Measurements from ENCODE around the gene DSTN.
A peak's percentile ranks its signal among the peaks of the same experiment; 100 is the strongest.

Gene DSTN

DNA sequence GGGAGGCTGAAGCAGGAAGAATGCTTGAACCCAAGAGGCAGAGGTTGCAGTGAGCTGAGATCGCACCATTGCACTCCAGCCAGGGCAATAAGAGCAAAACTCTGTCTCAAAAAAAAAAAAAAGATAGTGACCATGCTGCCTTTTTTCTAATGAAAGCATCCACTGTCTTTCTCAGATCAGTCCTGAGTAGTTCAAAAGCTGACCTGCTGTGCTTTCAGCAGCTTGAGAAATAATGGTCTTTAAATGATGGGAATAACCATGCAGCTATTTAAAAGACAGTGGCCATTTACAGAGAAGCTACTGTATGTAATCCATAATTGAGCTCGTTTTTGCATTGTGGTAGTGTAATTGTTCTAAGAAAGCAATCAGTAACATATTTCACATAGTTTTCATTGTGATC is 36.1 kb downstream of the DSTN start:
- H3K4me3 ChIP-seq (ENCODE audit: low read length): no peak overlapping the region
- DNase-seq (ENCODE audit: low read depth, low spot score): no peak

DNA sequence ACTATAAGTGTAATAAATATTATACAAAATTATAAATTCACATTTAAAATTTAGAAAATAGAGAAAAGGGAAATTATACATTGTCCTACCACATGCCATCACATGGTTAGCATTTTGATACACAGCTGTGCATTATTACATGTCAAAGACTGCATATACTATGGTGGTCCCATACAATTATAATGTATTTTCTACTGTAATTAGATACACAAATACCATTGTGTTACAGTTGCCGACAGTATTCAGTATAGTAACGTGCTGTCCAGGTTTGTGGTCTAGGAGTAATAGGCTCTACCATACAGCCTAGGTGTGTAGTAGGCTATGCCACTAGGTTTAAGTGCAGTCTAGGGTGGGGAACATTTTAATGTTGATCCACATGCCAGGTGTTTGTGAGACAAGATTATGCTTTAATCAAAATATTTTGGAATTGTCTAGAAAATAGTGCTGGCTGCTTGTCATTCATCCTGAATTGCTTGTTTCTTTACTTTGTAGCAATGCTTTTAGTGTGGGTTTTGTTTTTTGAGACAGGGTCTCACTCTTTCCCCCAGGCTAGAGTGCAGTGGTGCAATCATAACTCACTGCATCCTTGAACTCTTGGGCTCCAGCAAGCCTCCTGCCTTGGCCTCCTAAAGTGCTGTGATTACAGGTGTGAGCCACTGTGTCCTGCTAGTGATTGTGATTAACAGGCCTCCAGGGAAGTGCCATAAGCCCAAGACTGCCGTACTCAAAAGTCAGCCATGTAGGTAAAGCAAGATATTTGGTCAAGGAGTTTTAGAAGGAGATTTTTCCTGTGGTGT is 39.0 kb downstream of the DSTN start:
- no peak for DNase-seq (ENCODE audit: low read depth, low spot score)
- no peak overlapping the region for H3K4me3 ChIP-seq (ENCODE audit: low read length)

DNA sequence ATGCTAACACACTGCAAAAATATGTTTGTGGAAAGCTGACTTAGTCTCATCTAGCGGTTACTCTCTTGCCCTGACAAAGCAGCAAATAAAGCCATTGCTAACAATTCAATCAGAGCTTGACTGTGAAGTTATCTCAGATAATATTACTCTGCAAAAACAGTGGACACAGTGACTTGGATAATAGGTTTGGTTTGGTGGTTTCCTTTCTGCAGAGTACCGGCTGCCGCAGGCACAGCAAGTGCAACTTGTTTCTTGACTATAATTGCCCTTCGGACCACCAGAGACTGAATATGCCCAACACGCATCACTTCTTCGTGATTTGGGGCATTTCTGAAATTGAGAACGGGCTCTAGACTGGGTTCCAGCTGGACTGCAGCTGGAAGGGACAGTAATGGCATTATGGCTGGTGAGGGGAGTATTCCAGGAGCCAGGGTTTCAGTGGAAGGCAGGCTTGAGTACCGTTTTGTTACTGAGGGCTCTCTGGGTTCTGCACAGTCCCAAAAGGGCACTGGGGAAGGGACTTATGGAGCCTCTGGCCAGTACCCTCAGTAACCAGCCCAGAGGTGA is 40.0 kb downstream of the DSTN start:
- no peak overlapping the region for H3K4me3 ChIP-seq (ENCODE audit: low read length)
- DNase-seq (ENCODE audit: low read depth, low spot score): no peak

DNA sequence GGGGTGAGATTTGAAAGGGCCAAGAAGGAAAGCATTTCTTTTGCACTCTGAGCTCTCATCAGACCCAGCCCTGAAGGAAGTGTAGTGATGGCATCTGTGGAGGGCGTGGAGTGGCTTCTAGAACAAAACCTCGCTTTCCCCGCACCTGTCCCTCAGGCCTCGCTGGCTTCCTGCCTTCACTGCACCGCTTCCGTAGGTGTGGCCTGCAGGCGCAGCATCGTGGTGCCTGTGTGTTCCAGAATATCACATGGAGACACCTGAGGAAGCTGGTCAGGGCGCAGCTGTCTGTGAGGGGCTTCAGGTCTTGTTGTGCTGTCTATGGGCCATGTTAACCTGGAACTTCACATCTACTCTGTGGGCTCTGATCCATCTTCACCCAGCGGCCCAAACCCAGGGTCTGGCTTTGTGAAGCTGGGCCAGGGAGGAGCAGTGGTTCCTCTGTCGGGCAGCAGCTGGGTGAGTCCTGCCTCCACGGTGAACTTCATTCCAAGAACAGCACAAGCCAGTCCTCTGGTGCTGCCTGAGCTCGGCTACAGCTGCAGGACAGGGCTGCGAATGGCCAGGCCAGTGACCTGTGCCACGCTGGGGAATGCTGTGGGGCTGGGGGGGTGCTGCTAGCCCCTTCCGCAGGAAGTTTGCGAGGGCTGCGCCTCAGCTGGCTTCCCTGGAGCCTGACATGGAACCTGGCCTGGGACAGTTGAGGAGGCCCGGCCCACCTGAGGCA is 40.9 kb downstream of the DSTN start:
- peak; percentile 91 for DNase-seq (ENCODE audit: low read depth, low spot score)
- peak overlapping the region; percentile 49 for H3K4me3 ChIP-seq (ENCODE audit: low read length)

DNA sequence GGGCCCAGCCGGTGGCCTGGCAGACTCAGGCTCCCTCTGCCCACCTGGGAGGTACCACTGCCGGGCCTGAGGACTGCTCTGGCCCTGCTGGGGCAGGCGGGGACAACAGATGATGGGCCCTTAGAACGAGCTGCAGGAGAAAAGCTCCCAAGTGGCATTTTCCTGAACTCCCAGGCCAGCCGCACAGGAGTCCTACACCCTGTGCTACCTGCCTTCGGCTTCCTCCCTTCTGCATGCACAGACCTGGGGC is 41.3 kb downstream of the DSTN start:
- peak overlapping the region; percentile 49 for H3K4me3 ChIP-seq (ENCODE audit: low read length)
- no peak for DNase-seq (ENCODE audit: low read depth, low spot score)

DNA sequence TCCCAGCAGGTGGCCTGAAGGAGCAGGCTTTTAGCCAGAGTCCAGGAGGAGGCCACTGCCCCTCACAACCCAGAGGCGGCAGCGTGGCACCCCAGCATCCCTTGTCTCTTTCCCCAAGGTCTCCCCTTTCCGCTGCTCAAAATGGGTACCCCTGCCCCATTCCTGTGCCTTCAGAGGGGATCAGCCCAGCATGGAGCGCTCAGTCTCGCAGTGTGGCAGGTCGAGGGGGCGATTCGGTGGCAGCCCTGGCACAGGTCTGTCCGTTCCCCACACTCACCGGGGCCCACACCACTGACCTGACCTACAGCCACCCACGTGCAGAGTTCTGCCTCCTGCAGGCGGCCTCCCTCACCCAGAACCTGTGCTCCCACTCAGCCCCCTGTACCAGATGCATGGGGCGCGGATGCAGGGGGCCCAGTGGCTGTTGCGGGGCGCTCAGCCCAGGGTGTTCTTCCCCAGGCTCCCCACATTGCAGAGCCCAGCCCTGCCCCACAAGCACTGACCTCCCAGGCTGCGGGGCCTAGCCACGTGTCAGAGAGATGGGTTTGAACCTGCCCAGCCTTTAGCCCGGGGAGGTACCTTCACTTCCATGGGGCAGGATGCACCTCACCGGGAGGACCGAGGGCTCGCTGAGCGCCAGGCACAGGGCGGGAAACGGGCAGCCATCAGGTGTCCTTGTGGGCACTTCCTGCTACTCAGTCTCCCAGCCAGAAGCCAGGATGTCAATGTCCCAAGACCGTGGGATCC is 41.8 kb downstream of the DSTN start:
- no peak for DNase-seq (ENCODE audit: low read depth, low spot score)
- H3K4me3 ChIP-seq (ENCODE audit: low read length): peak overlapping the region; percentile 49

DNA sequence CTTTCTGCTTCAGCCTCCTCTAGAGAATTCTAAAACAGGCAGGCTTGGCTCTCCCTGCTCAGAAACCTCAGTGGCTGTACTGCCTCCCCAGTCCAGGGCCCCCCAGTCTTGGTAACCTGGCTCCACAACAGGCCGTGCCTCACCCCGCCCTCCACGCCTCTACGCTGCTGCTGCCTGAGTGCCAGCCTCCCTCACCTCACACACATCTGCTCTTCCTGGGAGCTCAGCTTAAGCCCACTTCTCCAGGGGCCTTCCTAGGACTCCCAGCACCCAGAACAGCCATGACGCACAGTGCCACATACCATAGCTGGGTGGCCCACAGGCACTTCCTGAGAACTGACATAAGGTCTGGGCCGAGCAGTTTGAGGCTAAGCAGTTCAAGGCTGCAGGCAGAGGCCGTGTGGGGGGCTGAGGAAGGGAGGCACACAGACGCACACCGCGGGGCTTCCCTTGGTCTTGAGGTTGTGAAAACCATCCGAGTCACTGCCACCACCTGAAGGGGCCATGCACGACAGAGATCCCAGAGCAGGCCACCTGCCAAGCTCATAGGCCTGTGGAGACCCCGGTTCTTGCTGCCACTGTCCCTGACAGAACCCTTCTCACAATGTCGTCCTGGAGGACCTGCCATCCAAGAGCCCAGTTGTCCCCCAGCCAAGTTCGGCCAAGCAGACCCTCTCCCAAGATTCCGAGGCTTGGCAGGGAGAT is 42.6 kb downstream of the DSTN start:
- no peak overlapping the region for H3K4me3 ChIP-seq (ENCODE audit: low read length)
- DNase-seq (ENCODE audit: low read depth, low spot score): peak; percentile 72

DNA sequence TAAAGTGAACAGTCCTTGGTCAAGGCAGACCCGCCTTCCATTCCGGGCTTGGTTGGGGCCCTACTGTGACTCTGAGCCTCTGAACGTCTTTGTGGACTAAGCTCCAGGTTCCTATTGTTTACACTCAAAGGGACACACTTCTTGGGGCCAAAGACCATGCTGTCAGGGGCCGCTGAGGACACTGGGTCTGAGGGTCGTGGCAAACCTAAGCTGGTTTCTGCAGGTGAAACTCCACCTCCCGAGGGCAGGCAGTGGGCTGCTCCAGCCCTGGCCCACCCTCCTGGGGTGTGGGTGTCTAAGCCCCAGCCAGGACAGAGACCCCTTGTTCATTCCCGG is 43.1 kb downstream of the DSTN start:
- no peak overlapping the region for H3K4me3 ChIP-seq (ENCODE audit: low read length)
- DNase-seq (ENCODE audit: low read depth, low spot score): no peak

DNA sequence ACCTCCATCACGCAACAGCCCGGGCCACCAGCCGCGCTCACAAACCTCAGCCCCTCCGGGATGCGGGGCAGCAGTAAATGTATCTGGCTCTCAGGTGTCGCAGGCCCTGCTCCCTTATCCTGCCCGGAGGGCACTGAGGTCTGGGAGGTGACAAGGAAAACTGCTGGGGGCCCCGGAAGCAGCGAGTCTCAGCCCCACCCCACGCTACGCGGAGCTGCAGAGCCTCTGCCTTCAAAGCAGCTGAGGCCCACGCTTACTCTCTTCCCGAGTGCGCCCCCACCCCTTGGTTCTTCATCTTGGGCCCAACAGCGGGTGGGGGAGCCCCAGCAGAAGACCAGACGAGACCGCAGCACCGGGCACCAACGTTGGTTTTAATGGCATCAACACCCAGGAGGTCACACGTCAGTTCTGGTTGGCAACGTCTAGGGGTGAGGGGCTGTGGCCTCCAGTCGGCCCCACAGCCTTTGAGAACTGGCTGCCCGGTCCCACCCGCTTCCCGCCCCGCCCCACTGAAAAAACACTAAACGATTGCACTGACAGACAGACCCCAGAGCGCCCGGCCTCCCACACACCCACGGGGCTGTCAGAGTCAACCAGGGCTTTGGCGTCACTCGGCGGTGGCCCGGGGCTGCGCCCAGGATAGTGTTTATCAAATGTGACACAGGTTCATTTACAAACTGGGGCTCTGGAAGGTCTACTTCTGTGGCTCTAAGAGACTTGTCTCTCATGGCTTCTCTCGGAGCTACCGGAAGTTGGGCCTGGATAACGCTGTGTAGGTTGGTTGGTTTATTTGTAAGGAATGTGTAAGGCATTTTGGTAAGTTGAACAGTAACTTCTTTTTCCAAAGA is 43.7 kb downstream of the DSTN start:
- DNase-seq (ENCODE audit: low read depth, low spot score): no peak
- H3K4me3 ChIP-seq (ENCODE audit: low read length): no peak overlapping the region

DNA sequence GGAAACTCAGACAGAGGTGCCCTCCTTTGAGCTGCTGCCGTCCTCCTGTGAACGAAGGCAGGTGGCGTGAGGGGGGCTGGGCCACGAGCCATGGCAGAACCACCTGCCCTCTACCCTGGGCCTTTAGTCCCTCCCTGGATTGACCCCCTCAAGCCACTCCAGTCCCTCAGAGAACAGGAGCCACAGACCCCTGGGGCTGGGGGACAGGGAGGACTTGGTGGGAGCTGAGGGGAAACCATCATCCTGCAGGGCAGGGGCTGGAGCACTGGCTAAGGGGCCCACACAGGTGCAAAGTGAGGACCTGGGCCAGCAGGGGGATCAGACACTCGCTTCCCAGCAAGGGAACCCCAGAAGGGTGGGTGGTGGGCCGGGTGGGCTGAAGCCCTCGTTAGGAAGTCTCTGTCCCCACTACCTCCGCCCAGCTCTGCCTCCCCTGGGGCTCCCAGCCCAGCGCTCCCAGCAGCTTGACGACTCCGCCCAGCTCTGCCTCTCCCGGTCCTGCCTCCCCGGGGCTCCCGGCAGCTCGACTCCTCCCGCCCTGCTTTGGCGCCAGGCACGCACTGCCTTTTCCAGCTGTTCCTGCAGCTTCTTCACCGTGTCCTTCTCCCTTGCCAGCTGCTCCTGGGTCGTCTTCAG is 44.4 kb downstream of the DSTN start:
- H3K4me3 ChIP-seq (ENCODE audit: low read length): no peak overlapping the region
- DNase-seq (ENCODE audit: low read depth, low spot score): no peak

DNA sequence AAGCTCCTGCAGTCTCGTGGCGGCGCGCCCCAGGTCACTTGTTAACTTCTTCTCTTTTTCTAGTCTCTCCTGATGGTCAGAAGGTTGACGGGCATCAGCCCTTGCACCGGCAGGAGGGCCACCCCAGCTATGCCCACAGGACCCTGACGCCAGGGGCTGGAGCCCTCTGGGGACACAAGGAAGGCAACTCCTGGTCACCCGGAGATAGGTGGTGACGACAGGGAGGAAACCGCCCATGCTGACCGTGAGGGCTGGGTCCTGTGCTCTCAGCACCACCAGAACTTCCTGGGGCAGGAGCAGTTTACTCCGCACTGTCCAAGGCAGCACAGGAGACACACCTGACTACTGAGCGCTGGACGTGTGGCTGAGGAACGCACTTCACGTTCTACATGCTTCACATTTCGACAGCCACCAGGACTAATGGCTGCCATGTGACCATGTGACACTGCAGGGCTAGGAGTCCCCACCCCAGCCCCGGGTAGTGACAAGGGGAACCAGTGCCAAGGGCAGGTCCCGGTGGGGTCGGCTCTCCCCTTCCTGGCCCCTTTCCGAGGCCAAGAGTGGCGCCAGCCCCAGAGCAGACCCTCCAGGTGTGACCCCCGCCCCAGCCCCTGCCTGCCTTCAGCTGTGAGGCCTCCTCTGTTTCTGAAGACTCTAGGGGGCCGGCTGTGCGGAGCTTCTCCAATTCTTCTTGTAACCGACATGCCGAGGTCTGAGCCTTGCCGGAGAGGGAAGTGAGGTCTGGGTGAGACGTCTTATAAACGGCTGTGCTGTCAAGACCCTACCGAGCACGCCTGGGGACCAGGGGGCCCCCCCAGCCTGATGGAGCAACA is 45.2 kb downstream of the DSTN start:
- H3K4me3 ChIP-seq (ENCODE audit: low read length): no peak overlapping the region
- no peak for DNase-seq (ENCODE audit: low read depth, low spot score)

DNA sequence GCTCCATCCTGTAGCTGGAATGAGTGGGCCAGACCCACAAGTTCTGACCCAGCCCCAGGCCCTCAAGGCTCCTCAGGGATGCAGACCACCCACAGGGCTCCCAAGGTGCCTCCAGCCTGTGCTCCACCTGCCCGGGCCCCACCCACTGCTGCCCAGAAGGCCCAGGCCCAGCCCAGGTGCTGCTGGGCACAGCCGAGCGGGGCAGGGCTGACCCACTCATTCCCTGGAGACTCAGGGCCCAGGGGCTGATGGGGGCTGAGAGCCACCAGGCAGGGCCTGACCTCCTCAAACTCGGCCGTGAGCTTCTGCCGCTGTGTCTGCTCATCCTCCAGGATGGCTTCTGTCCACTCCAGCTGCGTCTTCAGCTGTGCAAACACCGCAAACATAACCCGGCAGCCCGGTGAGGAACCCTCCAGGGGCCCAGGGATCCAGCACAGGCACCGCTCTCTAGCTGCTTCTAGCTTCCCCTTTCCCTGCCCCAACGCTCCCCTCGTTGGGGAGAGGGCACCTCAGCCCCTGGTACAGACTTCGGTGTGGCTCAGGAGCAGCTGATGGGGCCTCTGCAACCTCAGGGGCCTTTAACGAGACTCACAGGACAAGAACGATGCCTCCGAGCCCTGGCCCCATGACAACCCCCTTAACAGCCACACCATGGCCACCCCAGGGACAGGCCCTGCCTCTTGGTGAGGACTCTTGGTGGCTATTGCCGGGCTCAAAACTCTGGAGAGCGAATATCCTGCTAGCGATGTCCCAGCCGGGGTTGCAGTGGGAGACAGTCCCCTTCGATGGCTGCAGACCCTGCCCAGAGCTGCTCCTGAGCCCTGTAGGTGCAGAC is 46.0 kb downstream of the DSTN start:
- H3K4me3 ChIP-seq (ENCODE audit: low read length): no peak overlapping the region
- DNase-seq (ENCODE audit: low read depth, low spot score): no peak

DNA sequence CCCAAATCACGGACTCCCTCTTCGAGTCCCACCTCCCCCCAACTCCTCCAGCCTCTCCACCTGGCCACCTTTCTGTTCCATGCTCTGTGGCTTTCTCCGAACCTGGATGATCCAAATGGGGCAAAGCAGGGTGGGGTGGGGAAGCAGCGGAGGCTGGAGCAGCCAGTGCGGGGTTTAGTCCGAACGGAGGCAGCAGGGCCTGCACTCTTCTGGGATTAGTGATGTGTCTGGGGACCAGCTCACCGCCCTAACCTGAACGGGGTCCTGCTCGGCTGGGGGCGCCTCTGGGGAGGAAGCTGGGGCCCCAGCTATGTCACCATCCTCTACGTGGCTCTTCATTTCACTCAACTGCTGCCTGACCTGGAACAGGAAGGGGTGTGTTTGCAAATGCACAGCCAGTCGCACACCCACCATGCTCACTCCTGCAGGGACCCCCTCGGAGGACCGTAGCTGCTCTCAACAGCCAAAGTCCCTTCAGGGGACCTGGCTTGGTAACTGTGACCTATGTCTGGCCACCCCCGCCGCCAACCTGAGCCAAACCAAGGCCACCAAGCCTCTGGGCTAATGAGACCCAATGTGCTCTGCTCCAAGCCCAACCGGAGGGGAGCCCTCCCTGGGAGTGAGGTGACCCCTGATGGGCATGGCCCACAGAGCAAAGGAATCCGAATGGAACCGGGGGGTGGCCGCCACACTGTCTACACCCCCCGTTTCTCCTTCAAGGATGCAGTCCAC is 46.8 kb downstream of the DSTN start:
- H3K4me3 ChIP-seq (ENCODE audit: low read length): no peak overlapping the region
- no peak for DNase-seq (ENCODE audit: low read depth, low spot score)

DNA sequence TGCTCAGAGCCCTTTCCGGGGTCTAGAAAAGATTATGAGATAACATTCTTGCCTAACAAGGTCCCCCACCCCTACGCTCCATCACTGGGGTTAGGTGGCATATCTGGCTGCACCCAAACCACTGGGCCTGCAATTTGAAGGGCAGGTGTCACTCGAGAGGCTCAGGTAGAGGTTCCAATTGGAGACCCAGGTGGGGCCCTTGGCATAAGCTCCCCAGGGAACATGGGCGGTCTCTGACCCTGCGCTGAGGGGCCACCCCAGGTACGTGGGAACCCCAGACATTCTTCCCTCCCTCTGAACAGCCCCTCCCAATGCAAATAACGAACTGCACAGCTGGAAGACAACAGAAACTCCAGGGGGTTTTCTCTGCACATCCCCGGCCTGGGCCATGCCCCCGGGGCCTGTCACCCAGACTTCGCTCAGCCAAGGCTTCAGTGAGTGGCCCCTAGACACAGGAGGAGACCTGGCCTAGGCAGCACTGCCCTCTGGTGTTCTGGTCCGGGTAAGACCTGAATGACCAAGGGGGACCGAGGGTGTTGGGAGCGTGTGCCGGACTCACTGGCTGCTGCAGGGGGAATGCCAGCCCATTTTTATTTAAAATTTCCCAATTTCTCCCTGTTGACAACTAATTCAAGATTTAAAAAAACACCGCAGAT is 47.5 kb downstream of the DSTN start:
- no peak overlapping the region for H3K4me3 ChIP-seq (ENCODE audit: low read length)
- no peak for DNase-seq (ENCODE audit: low read depth, low spot score)

DNA sequence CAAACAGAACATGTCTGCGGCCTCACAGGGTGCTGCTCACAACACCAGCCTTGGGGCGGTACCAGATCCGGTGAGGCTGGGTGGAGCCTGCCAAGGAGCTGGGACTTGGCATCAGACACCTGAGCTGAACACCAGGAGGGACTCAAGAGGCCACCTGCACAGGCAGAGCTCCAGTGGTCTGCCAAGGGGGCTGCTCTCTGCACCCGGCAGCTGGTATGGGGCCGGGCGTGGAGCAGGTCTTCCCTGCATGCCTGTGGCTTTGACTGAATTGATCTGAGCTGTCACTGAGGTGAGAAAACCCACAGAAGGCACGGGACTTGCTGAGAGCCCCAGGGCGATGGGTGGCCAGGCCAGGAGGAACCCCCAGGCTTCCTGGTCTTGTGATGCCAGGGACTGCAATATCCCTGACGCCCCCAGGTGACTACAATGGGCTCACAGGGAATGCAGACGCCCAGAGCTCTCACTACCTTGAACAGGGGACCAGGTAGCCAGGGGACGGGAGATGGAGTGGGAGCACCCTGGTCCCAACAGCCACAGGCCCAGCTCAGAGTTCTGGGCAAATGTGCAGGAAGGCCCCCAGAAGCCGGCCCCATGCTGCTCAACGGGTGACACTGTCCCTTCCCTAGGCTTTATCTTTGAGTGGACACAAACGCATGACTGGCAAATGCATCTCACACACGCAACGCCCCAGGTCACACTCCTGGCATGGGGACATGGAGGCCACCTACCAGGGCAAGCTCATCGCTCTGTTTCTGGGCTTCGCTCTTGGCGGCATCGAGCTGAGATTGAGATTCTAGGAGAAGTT is 48.2 kb downstream of the DSTN start:
- H3K4me3 ChIP-seq (ENCODE audit: low read length): no peak overlapping the region
- DNase-seq (ENCODE audit: low read depth, low spot score): no peak
